DMS153 (cell line): ENCODE data around the gene PACRG.
A peak's percentile ranks its signal among the peaks of the same experiment; 100 is the strongest.

Experiments used
- DNase-seq: peaks from one replicate; lab custom pipeline; 2025; lab: John Stamatoyannopoulos, UW

PACRG gene

GRCh38 chr6:162778603-162779002 is 50.8 kb downstream of the PACRG start:
- DNase-seq, result no peak

GRCh38 chr6:162785632-162786242 is 58.0 kb downstream of the PACRG start:
- no peak for DNase-seq

GRCh38 chr6:162798546-162799266 is 70.9 kb downstream of the PACRG start:
- DNase-seq, result no peak

- DNase-seq, result no peak
Measured at GRCh38 chr6:162814426-162814973, 86.7 kb downstream of the PACRG start.

GRCh38 chr6:162817196-162817595 is 89.4 kb downstream of the PACRG start:
- no peak for DNase-seq

- no peak for DNase-seq
Measured at GRCh38 chr6:162819284-162819683, 91.5 kb downstream of the PACRG start.

GRCh38 chr6:162821102-162821501 is 93.3 kb downstream of the PACRG start:
- no peak for DNase-seq

- no peak for DNase-seq
Measured at GRCh38 chr6:162825597-162825996, 97.8 kb downstream of the PACRG start.

GRCh38 chr6:162829013-162829742 is 101.4 kb downstream of the PACRG start:
- no peak for DNase-seq

- no peak for DNase-seq
Measured at GRCh38 chr6:162833776-162834175, 106.0 kb downstream of the PACRG start.

- DNase-seq, result no peak
Measured at GRCh38 chr6:162845972-162846371, 118.2 kb downstream of the PACRG start.

GRCh38 chr6:162846723-162847122 is 118.9 kb downstream of the PACRG start:
- DNase-seq, result no peak

- DNase-seq, result no peak
Measured at GRCh38 chr6:162849269-162849668, 121.5 kb downstream of the PACRG start.

GRCh38 chr6:162852192-162852591 is 124.4 kb downstream of the PACRG start:
- no peak for DNase-seq

- DNase-seq, result no peak
Measured at GRCh38 chr6:162852840-162853577, 125.2 kb downstream of the PACRG start.

GRCh38 chr6:162854228-162854627 is 126.5 kb downstream of the PACRG start:
- DNase-seq, result no peak

GRCh38 chr6:162854734-162855191 is 127.0 kb downstream of the PACRG start:
- DNase-seq, result peak; percentile 13

GRCh38 chr6:162856885-162857284 is 129.1 kb downstream of the PACRG start:
- DNase-seq, result peak; percentile 57

- DNase-seq, result no peak
Measured at GRCh38 chr6:162857326-162857725, 129.6 kb downstream of the PACRG start.

- DNase-seq, result no peak
Measured at GRCh38 chr6:162862462-162862861, 134.7 kb downstream of the PACRG start.

- DNase-seq, result no peak
Measured at GRCh38 chr6:162862941-162863340, 135.2 kb downstream of the PACRG start.

GRCh38 chr6:162863821-162864220 is 136.0 kb downstream of the PACRG start:
- DNase-seq, result no peak
